Measurements from ENCODE around the gene GNA14. TPM values are rescaled to one million over a fixed set of nuclear protein-coding genes. Genes with fewer than 3 reads are reported as not detected.
A peak's percentile ranks its signal among the peaks of the same experiment; 100 is the strongest.
"Not testable (repeated sequence)": the region's sequence is repeated elsewhere in the genome, so short reads cannot be mapped to it uniquely, and the experiment has no call there.

Gene GNA14
- polyA plus RNA-seq, 12 donors, result 2.8 to 5.5 (median 4.6) TPM; not detected in 2

DNA sequence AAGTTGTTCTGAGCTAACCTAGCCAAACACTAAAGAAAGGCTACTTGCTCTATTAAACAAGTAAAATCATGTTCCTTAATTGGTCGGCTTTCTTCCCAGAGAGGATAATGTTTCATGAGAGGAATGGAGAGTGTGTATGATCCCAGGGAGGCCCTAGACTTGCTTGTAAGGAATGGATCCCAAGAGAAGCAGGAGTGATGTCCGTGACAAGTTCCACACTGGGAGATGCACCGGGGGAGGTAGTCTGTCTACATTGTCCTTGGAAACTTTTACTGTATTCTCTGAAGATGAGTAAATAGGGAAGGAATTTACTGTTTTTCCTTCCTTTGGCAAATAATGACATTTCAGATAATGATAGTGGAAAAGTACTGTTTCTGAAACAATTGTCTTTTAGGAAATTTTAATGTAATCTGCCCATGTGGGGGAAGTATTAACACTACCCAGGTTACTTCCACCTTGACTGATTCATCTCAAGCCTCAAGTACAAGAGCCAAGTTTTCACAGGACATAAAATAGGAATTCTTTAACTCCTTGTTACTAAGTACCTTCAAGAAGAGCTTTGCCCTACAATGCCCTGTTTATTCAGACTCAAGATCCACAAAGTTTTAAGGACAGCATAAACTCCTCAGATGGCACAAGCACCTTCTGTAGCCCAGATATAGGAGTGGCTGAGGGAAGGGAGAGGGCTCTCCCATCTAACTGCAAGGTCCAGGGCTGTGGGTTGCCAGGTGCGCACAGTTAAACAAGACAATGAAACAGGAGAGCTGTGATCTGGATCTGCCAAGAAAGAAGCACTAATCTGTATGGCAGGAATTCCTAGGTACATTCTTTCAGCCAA, 152.1 kb downstream of the GNA14 start:
- peak; percentile 88 for DNase-seq

DNA sequence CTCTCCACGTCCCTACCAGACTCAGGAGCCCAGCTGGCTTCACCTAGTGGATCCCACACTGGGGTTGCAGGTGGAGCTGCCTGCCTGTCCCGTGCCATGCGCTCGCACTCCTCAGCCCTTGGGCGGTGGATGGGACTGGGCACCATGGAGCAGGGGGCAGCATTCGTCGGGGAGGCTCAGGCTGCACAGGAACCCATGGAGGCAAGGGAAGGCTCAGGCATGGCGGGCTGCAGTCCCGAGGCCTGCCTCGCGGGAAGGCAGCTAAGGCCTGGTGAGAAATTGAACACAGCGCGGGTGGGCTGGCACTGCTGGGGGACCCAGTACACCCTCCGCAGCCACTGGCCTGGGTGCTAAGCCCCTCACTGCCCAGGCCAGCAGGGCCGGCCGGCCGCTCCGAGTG, 157.8 kb downstream of the GNA14 start:
- not testable (repeated sequence) for DNase-seq

DNA sequence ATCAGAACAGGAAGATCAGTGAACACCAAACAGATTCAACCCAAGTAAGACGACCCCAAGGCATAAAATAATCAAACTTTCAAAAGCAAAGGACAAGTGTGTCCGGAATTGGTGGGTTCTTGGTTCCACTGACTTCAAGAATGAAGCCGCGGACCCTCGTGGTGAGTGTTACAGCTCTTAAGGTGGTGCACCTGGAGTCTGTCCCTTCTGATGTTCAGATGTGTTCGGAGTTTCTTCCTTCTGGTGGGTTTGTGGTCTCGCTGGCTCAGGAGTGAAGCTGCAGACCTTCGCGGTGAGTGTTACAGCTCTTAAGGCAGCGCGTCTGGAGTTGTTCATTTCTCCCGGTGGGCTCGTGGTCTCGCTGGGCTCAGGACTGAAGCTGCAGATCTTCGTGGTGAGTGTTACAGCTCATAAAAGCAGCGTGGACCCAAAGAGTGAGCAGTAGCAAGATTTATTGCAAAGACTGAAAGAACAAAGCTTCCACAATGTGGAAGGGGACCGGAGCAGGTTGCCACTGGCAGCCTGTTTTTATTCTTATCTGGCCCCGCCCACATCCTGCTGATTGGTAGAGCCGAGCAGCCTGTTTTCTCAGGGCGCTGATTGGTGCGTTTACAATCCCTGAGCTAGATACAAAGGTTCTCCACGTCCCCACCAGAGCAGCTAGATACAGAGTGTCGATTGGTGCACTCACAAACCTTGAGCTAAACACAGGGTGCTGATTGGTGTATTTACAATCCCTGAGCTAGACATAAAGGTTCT, 158.5 kb downstream of the GNA14 start:
- not testable (repeated sequence) for DNase-seq

DNA sequence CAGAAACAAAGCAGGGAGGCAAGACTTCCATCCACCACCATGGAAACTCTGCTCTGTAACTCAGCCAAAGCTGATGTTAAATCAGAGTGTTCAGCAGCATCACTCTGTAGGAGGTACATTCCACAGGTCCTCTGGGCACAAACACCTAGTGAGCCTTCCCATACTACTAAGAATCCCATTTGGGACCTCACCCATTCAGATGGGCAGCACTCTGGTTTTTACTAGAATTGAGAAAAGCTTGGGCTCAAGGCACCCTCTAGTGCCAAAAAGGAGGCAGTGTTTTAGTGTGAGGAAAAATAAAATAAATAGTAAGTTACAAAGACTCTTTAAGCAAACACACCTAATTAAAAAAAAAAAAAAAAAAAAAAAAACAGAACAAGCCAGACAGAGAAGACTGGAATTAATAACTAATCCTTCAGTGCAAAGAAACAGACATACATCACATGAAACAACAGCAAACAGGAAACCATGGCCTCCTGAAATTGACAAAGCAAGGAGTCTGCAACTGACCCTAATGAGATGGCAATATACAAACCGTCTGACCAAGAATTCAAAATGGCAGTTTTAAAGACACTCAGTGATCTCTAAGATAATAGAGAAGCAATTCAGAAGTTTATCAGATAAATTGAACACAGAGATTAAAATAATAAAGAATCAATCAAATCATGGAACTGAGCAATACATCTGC, 159.5 kb downstream of the GNA14 start:
- no peak for DNase-seq

DNA sequence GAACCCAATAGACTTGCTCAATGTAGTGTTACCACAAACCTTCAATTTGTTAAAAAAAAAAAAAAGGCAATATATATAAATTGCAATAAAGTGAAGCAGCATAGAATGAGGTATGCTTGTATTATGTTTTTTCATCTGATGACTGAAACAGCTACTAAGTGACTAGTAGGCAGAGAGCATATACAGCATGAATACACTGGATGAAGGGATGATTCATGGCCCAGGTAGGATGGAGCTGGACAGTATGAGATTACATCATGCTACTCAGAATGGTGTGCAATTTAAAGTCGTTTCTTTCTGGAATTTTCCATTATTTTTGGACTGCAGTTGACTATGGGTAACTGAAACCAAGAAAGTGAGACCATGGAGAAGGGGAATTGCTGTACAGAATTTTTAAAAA, 161.2 kb downstream of the GNA14 start:
- DNase-seq, result no peak

DNA sequence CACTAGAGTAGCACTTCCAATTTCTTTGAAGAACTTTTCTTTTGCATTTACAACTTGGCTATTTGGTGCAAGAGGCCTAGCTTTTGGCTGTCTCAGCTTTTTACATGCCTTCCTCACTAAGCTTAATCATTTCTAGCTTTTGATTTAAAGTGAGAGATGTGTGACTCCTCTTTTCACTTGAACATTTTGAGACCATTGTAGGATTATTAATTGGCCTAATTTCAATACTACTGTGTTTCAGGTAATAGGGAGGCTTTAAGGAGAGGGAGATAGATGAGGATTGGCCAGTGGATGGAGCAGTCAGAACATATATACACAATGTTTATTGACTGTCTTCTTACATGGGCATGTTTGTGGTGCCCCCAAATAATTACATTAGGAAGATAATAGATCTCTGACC, 161.7 kb downstream of the GNA14 start:
- no peak for DNase-seq

DNA sequence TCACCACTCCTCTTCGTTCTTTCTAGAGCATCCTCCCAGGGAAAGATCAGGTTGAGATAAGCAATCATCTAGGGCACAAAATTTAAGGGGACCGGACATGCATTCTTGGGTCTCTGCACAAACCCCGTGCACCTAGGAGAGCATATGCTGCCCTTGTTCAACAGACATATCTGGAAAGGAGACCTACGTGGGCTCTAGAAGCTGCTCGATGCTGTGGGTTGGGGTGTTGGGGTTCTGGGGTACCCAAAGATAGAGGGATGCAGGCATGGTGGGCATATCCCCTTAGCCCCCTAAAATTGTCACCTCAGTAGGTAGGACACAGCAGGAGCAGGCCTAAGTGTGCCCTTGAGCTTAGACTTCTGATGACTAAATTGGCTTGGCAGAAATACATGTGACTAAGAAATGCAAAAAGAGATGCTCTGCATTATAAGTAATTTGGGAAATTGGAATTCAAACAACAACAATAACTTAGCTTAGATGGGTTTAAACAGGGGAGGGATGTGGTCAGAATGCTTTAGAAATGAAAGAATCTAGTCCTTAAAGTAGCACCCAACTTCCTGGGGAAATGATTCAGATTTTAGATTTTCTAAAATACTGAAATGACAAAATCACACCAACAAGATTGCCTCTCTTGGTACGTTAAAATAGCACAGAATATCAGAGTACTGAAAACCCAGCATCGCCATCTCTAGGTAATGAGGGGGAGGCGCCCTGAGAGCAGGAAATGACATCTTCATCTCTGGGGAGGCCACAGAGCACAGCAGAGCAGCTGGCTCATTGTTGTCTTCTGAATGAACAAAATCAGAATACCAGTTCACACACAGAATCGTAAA, 172.3 kb downstream of the GNA14 start:
- DNase-seq, result no peak

DNA sequence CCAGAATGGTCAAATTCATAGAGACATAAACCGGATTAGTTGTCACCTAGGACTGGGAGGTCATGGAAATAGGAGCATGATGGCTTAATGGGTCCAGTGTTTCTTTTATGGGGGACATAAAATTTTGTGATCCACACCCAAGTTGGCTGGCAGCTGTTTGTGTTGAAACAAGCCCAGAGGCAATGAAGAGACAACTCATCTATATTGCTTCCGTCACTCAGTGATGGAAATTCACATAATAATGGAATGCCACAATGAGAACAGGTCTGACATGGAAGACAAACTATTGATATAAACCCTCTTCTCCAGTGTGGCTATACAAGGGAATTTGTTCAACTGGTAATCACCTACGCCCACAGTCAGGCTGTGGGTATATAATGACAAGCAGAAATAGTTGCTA, 173.2 kb downstream of the GNA14 start:
- no peak for DNase-seq

DNA sequence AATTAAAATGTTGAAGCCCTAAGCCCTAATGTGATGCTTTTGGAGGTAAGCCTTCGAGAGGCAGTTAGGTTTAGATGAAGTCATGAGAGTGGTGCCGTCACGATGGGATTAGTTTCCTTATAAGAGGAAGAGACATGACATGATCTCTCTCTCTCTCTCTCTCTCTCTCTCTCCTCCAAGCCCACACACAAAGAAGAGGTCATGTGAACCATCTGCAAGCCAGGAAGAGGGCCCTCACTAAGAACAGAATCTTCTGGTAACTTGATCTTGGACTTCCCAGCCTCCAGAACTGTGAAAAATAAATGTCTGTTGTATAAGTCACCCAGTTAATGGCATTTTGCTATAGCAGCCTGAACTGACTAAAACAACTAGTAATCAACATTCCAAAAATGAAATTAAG, 175.5 kb downstream of the GNA14 start:
- DNase-seq, result no peak

DNA sequence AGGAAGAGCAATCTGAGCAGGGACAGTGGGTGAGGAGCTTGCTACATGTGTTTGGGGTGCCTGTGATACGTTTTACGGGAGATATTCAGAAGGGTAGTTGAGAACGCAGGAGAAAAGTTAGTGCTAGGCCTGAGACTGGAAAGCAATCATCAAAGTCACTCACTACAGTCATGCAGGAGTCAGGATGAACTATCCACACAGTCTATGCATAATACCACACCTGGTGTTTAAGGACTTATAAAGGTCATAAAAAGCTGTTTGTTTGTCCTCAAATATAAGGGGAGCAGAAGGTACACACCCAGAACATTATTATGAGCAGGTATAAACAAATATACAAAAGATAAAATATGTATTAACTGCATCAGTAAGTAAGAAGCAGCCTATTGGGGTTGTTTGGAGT, 176.6 kb downstream of the GNA14 start:
- no peak for DNase-seq

DNA sequence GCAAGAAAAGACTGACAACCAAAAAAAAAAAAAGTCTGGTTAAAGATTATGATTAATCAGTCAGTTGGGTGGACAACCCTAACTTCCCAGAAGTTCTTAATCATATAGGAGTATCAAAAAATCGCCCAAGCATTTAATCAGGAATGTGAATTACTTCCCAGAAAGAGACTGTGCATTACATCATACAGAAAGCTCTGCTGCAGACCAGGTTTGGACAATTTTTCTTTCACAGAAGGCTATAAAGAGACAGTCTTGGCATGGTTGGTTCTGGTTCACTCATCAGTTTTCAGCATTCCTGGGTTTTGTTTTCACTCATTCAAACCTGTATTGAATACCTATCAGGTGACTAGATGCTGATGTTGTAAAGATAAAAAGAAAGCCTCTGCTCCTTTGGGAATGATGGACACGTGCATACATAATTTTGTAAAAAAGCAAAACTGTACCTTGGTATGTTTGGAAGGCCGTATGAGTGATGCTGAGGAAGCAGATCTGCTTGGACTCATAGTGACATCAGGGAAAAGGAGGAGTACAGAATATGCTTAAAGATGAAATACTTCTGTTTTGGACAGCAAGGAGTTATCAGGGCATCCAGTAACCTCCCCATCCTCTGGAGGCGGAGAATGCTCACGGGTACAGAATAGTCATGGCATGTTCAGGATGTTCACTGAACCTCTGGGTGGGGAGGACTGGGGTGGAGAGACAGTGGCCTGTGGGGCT, 178.4 kb downstream of the GNA14 start:
- DNase-seq, result no peak

DNA sequence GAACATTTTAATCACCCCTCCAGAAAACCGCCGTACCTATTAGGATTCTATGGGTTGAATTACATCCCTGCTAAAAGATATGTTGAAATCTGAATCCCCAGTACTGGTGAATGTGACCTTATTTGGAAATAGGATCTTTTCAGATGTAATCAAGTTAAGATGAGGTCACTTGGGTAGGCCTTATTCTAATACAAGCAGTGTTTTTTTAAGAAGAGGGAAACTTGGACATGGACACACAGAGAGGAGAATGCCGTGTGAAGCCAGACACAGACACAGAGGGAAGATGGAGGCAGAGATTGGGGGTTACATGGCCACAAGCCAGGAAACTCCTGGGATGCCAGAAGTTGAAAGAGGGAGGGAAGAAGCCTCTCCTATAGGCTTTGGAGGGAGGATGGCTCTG, 183.5 kb downstream of the GNA14 start:
- DNase-seq, result no peak

DNA sequence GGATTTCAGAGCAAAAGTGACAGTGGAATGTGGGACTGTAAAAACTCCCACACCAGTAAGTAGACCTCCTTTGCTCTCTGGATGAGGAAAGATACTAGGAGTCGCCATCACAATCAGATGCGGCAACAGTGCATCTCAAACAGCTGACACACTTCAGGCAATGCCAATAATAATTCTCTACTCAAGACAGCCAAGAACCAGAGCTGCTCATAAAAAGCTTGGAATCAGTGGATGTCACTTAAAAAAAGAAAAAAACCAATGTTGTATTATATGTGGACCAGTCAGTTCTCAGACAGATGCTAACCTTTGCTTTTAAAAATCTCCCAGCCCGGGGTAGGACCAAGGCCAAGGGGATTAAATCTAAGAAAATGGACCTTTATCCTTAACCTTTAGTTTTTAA, 185.0 kb downstream of the GNA14 start:
- no peak for DNase-seq

DNA sequence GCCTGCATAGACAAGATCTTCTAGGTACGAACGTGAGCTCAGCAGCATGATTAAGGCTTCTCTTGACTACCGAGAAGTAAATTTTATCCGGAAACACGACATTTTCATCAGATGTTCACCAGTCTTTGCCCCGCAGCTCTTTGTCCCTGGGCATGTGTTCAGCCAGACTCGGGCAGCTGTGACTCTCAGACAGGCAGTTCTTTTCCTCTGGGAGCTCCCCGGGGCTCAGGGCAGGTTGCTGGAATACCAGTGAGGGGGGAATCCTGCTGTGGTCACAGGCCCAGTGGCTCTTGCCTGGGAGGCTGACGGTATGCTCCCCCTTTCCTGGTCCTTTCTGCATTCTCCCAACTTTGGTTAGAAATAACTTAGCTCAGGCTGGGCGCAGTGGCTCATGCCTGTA, 186.1 kb downstream of the GNA14 start:
- no peak for DNase-seq

DNA sequence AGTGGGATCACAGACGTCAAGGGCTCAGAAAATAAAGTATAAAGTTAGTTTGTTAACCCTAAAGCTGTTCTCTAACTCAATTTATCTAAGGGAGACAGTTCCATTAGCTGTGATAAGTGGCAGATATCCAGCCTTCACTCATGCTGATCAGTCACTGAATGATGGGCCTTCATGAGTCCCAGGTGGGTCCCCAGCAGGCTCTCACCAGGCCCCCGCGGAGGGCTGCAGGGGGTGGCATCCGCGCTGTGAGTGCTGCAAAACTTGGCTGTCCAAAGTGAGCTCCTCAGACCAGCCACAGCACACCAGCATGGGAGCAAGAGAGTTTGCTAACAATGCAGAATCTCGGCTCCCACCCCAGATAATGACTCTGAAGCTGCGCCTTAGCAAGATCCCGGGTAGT, 187.2 kb downstream of the GNA14 start:
- DNase-seq, result no peak

DNA sequence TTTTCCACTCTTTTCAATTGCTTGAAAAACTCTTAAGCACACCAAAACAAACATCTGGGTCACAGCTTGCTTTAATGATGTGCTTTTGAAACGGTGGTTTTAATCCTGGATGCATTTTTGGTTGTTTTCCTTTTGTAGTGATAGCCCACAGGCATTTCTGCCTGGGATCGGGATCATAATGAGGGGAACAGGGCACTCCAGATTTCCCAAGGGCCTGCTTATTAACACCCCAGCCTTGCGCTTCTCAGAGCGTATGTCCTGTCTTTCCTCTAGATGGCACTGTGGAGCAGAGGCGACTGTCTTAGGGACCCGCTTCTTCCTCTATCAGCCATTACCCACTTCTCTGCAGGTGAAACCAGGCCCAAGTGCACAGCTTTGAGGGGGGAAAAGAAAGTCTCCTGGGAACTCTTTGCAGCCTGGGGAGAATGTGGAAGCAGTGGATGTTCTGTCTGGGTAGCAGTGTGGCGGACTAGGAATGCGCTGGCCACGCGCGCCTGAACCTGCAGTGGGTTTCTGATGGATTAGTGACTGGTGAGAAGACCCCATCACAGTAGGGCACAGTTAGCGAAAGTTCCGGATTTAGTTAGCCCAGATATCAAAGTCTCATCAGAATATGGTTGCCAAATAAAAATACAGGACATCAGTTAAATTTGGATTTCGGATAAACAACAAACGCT, 190.1 kb downstream of the GNA14 start:
- DNase-seq, result peak; percentile 69

DNA sequence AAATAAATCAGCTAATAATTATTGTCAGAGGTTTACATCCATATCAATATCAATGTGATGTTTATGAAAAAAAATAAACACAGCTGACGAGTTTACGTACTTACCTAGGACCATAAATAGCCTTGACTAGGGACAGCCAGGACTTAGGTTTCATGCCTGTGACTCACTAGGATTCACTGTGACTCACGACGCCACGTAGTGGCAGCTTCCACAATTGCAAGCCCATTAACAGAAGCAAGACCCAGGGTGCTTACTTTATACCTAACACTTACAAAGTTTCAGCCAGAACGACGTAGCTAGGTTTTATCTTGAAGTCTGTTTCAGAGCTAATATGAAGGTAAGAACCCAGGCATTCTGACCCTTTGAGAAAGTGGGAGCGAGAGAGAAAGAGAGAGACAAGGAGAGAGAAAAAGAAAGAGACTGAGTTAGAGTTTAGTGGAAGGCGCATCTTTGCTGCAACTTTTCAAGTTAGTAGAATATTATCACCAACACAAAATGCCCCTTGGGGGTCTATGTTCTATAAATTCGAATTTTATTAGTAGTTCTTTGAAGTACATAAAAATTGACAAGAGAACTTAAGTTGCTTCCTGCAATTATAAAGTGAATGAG, 191.2 kb downstream of the GNA14 start:
- DNase-seq, result peak; percentile 82

DNA sequence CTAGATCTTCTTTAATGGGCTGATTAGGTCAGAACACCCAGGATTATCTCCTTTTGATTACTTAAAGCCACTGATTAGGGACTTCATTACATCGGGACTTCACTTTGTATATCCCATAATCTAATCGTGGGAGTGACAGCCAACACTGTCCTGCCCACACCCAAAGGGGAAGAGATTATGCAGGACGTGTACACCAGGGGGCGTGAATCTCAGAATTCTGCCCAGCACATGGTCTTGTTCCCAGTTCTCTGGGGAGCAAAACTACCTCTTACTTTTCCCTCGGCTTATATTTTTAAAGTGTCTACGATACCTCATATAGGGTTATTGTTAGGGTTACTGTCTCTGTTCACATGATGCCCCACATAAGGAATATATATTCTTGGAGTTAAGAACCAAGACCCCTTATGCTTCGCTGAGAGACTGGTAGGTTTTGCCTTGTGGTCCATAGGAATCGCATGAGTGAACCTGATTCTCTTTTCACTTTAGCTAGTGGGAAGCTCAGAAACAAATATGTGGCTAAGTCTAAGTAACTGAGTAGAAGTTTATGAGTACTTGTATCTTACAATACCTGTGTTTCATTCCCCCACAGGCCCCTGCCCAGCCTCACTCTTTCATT, 192.7 kb downstream of the GNA14 start:
- DNase-seq, result no peak

DNA sequence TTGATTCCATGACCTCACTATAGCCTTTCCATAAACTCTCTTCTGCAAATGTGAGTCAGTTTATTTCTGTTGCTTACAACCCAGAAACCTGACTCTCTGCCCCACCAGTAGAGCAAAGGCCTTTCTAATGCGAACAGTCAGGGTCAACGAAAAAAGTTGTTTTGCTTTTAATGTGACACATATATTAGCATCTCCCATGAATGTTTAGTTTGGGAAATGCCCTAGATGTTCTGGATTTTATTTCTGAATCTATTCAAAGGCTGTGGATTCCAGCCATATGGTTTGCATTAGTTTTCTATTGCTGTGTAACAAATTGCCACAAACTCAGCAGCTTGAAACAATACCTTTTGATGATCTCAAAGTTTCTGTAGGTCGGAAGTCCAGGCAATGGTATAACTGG, 193.5 kb downstream of the GNA14 start:
- DNase-seq, result no peak

All from muscle of arm (tissue), 12 donors.